GM12892 (cell line): ENCODE data around the gene NTN1.

Experiments used
- DNase-seq: peaks from one replicate; pipeline ENCODE4 v3.0.0; 2011; ENCODE audit not compliant: insufficient read length
- FAIRE-seq: peaks from 2 replicates; lab custom pipeline; 2011; peaks lifted over from hg19 to GRCh38; lab: Jason Lieb, UNC
- POLR2A ChIP-seq: IDR thresholded peaks from 2 replicates; pipeline ENCODE4 v1.6.1; 2011; ENCODE audit warnings: low read depth, low read length, control low read depth
- POLR2AphosphoS5 ChIP-seq: IDR thresholded peaks from 2 replicates; pipeline ENCODE4 v1.6.1; 2011; ENCODE audit warnings: low read depth, low read length, control low read depth
- TAF1 ChIP-seq: IDR thresholded peaks from 2 replicates; pipeline ENCODE4 v1.6.1; 2011; ENCODE audit warnings: low read depth, mild to moderate bottlenecking, control low read depth, low read length, borderline replicate concordance

The NTN1 gene

GRCh38 chr17:9258115-9259015, 237.1 kb downstream of the NTN1 start:
- no peak for TF ChIP-seq TAF1
- no peak for TF ChIP-seq POLR2A
- TF ChIP-seq POLR2AphosphoS5, result no peak
- FAIRE-seq (no peak), DNase-seq (no peak)

GRCh38 chr17:9259419-9259818, 238.1 kb downstream of the NTN1 start:
- no peak for TF ChIP-seq POLR2AphosphoS5
- FAIRE-seq, result no peak
- no peak for DNase-seq

GRCh38 chr17:9261081-9262012, 240.0 kb downstream of the NTN1 start:
- no peak for FAIRE-seq

GRCh38 chr17:9266031-9266680, 244.8 kb downstream of the NTN1 start:
- TF ChIP-seq POLR2A (no peak), POLR2AphosphoS5 (no peak), TAF1 (no peak)
- DNase-seq (no peak), FAIRE-seq (no peak)

More at GRCh38 chr17:9261081-9262012, 240.0 kb downstream of the NTN1 start:
- TF ChIP-seq POLR2A (no peak), TAF1 (no peak), POLR2AphosphoS5 (no peak)
- no peak for DNase-seq

GRCh38 chr17:9266697-9267117, 245.4 kb downstream of the NTN1 start:
- DNase-seq (no peak), FAIRE-seq (no peak)
- TF ChIP-seq POLR2AphosphoS5 (no peak), TAF1 (no peak), POLR2A (no peak)

GRCh38 chr17:9268546-9268945, 247.2 kb downstream of the NTN1 start:
- no peak for DNase-seq
- no peak for FAIRE-seq
- no peak for TF ChIP-seq TAF1
- no peak for TF ChIP-seq POLR2AphosphoS5
- no peak for TF ChIP-seq POLR2A

GRCh38 chr17:9269350-9270035, 248.2 kb downstream of the NTN1 start:
- DNase-seq (no peak), FAIRE-seq (no peak)
- TF ChIP-seq POLR2AphosphoS5 (no peak), TAF1 (no peak), POLR2A (no peak)

- DNase-seq, result no peak
- no peak for FAIRE-seq
- TF ChIP-seq POLR2AphosphoS5, result no peak
Measured at GRCh38 chr17:9270921-9271320, 249.6 kb downstream of the NTN1 start.

GRCh38 chr17:9271989-9272388, 250.7 kb downstream of the NTN1 start:
- FAIRE-seq, result no peak
- DNase-seq, result no peak
- TF ChIP-seq POLR2A (no peak), TAF1 (no peak), POLR2AphosphoS5 (no peak)

GRCh38 chr17:9272501-9273200, 251.3 kb downstream of the NTN1 start:
- FAIRE-seq, result no peak
- no peak for DNase-seq
- no peak for TF ChIP-seq POLR2AphosphoS5
- no peak for TF ChIP-seq POLR2A
- TF ChIP-seq TAF1, result no peak
